MM.1S (cell line): Measurements from ENCODE around the gene AGPAT3.

Experiments used
- DNase-seq: peaks from one replicate; pipeline ENCODE4 v3.0.0-alpha.2; 2015
- H2AFZ ChIP-seq: fragments of 300-600 bp; sonication (generic); 2 replicates; pipeline ENCODE4 v1.6.0; 2016; ENCODE audit warnings: antibody characterized with exemption, low read length
- H3F3A ChIP-seq: fragments of 300-600 bp; sonication (generic); 2 replicates; pipeline ENCODE4 v1.6.1; 2016; ENCODE audit warnings: mild to moderate bottlenecking, antibody characterized with exemption, low read length, moderate library complexity, mixed read lengths; ENCODE audit not compliant: insufficient read depth
- H3K27ac ChIP-seq: fragments of 300-600 bp; sonication (generic); 2 replicates; pipeline ENCODE4 v1.5.1; 2016; ENCODE audit warnings: mild to moderate bottlenecking, low read length
- H3K27me3 ChIP-seq: fragments of 300-600 bp; sonication (generic); replicated peaks from 2 replicates; pipeline ENCODE4 v1.6.0; 2016; ENCODE audit warnings: low read length; ENCODE audit not compliant: insufficient read depth
- H3K36me3 ChIP-seq: fragments of 300-600 bp; sonication (generic); replicated peaks from 2 replicates; pipeline ENCODE4 v1.6.1; 2016; ENCODE audit warnings: mild to moderate bottlenecking, low read length, mixed read lengths; ENCODE audit not compliant: insufficient read depth
- H3K4me1 ChIP-seq: fragments of 300-600 bp; sonication (generic); 2 replicates; pipeline ENCODE4 v1.6.1; 2016; ENCODE audit warnings: low read length, mixed read lengths
- H3K4me2 ChIP-seq: fragments of 300-600 bp; sonication (generic); 2 replicates; pipeline ENCODE4 v1.6.0; 2016; ENCODE audit warnings: low read depth, low read length
- H3K4me3 ChIP-seq: fragments of 300-600 bp; sonication (generic); 2 replicates; pipeline ENCODE4 v1.5.1; 2016; ENCODE audit warnings: low read length, mixed read lengths
- H3K79me2 ChIP-seq: fragments of 300-600 bp; sonication (generic); 2 replicates; pipeline ENCODE4 v1.6.1; 2016; ENCODE audit warnings: mixed run types, low read length, mixed read lengths
- H3K9ac ChIP-seq: fragments of 300-600 bp; sonication (generic); 2 replicates; pipeline ENCODE4 v1.6.1; 2016; ENCODE audit warnings: low read length, mixed read lengths
- H3K9me2 ChIP-seq: fragments of 300-600 bp; sonication (generic); replicated peaks from 2 replicates; pipeline ENCODE4 v1.6.1; 2016; ENCODE audit warnings: mild to moderate bottlenecking, low read length, mixed read lengths; ENCODE audit not compliant: insufficient read depth
- H3K9me3 ChIP-seq: fragments of 300-600 bp; sonication (generic); replicated peaks from 2 replicates; pipeline ENCODE4 v1.6.1; 2016; ENCODE audit warnings: mild to moderate bottlenecking, low read length, mixed read lengths; ENCODE audit not compliant: insufficient read depth
- H4K20me1 ChIP-seq: fragments of 300-600 bp; sonication (generic); 2 replicates; pipeline ENCODE4 v1.6.1; 2016; ENCODE audit warnings: mild to moderate bottlenecking, low read length, moderate library complexity, mixed read lengths; ENCODE audit not compliant: insufficient read depth
- CTCF ChIP-seq: fragments of 300-600 bp; sonication (generic); IDR thresholded peaks from 2 replicates; pipeline ENCODE4 v1.5.1; 2016; ENCODE audit warnings: antibody characterized with exemption, low read length, mixed read lengths
- EZH2 ChIP-seq: fragments of 300-600 bp; sonication (generic); optimal IDR thresholded peaks from 2 replicates; pipeline ENCODE3; 2017; ENCODE audit warnings: low read depth, mild to moderate bottlenecking, antibody characterized with exemption, low read length, mixed read lengths
- EZH2phosphoT487 ChIP-seq: fragments of 300-600 bp; sonication (generic); IDR thresholded peaks from 2 replicates; pipeline ENCODE4 v1.6.1; 2018; ENCODE audit warnings: antibody characterized with exemption, low read length

The AGPAT3 gene

GRCh38 chr21:44024257-44024656, 159.2 kb downstream of the AGPAT3 start:
- Histone ChIP-seq H3K9me2 (no peaks in the 10 kb centered on the region), H3K36me3 (no peaks in the 10 kb centered on the region), H3K4me2 (no peak overlapping the region), H3K4me1 (peaks cover 12% of the 10 kb centered on the region), H3K27me3 (no peaks in the 10 kb centered on the region), H3K9me3 (no peaks in the 10 kb centered on the region), H3K27ac (no peak overlapping the region), H3K9ac (no peak overlapping the region), H3K4me3 (no peak overlapping the region), H3K79me2 (peaks cover 100% of the 10 kb centered on the region), H2AFZ (no peak overlapping the region), H4K20me1 (peaks cover 77% of the 10 kb centered on the region), H3F3A (peaks cover 15% of the 10 kb centered on the region; the same call in 1 of the 2 replicates)
- DNase-seq: no peak
- TF ChIP-seq EZH2phosphoT487 (no peak), CTCF (no peak), EZH2 (no peak)

GRCh38 chr21:44024887-44025353, 159.9 kb downstream of the AGPAT3 start:
- Histone ChIP-seq H3K9me2 (no peaks in the 10 kb centered on the region), H3K4me2 (no peak overlapping the region), H3K36me3 (no peaks in the 10 kb centered on the region), H4K20me1 (peaks cover 75% of the 10 kb centered on the region), H2AFZ (no peak overlapping the region), H3K27me3 (no peaks in the 10 kb centered on the region), H3K27ac (no peak overlapping the region), H3F3A (peaks cover 15% of the 10 kb centered on the region; the same call in 1 of the 2 replicates), H3K4me3 (no peak overlapping the region), H3K79me2 (peaks cover 100% of the 10 kb centered on the region), H3K4me1 (peaks cover 12% of the 10 kb centered on the region), H3K9me3 (no peaks in the 10 kb centered on the region), H3K9ac (no peak overlapping the region)
- DNase-seq: no peak
- no peak for TF ChIP-seq EZH2phosphoT487
- no peak for TF ChIP-seq CTCF
- no peak for TF ChIP-seq EZH2

- TF ChIP-seq EZH2 (no peak), CTCF (no peak), EZH2phosphoT487 (no peak)
- H3K9me3 ChIP-seq: no peaks in the 10 kb centered on the region
- H3K4me1 ChIP-seq: no peaks in the 10 kb centered on the region
- no peaks in the 10 kb centered on the region for H3K27me3 ChIP-seq
- no peak overlapping the region for H2AFZ ChIP-seq
- no peak overlapping the region for H3K4me2 ChIP-seq
- H3K4me3 ChIP-seq: no peak overlapping the region
- H3K27ac ChIP-seq: no peak overlapping the region
- peaks cover 64% of the 10 kb centered on the region for H4K20me1 ChIP-seq
- no peaks in the 10 kb centered on the region for H3K9me2 ChIP-seq
- H3K36me3 ChIP-seq: peaks cover 8% of the 10 kb centered on the region; the same call in 1 of the 2 replicates
- H3K9ac ChIP-seq: no peak overlapping the region
- peaks cover 99% of the 10 kb centered on the region for H3K79me2 ChIP-seq
- H3F3A ChIP-seq: 0 out of 2 replicates have a peak, but pooled peaks cover 2% of the 10 kb centered on the region
- DNase-seq: no peak
Observed at GRCh38 chr21:44027607-44028286, 162.7 kb downstream of the AGPAT3 start.
